Neutrophil (primary cell): Measurements from ENCODE around the gene ERN2.
"Not testable (repeated sequence)": the region's sequence is repeated elsewhere in the genome, so short reads cannot be mapped to it uniquely, and the experiment has no call there.

Experiments used
- H3K27ac ChIP-seq: fragments of 200-600 bp; sonication (generic); 2 replicates; pipeline ENCODE4 v1.5.1; 2016; ENCODE audit warnings: mild to moderate bottlenecking, moderate library complexity
- H3K27me3 ChIP-seq: fragments of 200-600 bp; sonication (generic); 2 replicates; pipeline ENCODE4 v1.6.0; 2016; ENCODE audit warnings: mild to moderate bottlenecking
- H3K36me3 ChIP-seq: fragments of 200-600 bp; sonication (generic); 2 replicates; pipeline ENCODE4 v1.5.1; 2017
- H3K4me1 ChIP-seq, 2 experiments: fragments of 200-600 bp in 1 of 2; sonication (generic) in 1 of 2; 1 replicate in 1 of 2; 2 replicates in 1 of 2; pipeline versions ENCODE4 v1.5.1 to v1.6.1; 2013 to 2016; ENCODE audit warnings: low read depth in 1 of 2, low read length in 1 of 2, mild to moderate bottlenecking in 1 of 2, moderate library complexity in 1 of 2; ENCODE audit not compliant: control insufficient read depth in 1 of 2, insufficient read depth in 1 of 2
- H3K4me3 ChIP-seq, 2 experiments: fragments of 200-600 bp in 1 of 2; sonication (generic) in 1 of 2; 1 replicate in 1 of 2; 2 replicates in 1 of 2; pipeline ENCODE4 v1.5.1; 2013 to 2016; ENCODE audit warnings: low read depth in 1 of 2, low read length in 1 of 2, mild to moderate bottlenecking in 1 of 2, moderate library complexity in 1 of 2
- H3K9me3 ChIP-seq: fragments of 200-600 bp; sonication (generic); 2 replicates; pipeline ENCODE4 v1.5.1; 2016
- TF ChIP-seq, protein P1 (sequence below): fragments of 200-600 bp; sonication (generic); IDR thresholded peaks from 2 replicates; pipeline ENCODE4 v1.5.1; 2016; ENCODE audit warnings: antibody characterized with exemption

The ERN2 gene

GRCh38 chr16:23739516-23739915, 26.5 kb upstream of the ERN2 start:
- H3K9me3 ChIP-seq, result no peaks in the 10 kb centered on the region
- H3K4me3 ChIP-seq, result no peak overlapping the region
- H3K4me1 ChIP-seq, result no peaks in the 10 kb centered on the region
- H3K36me3 ChIP-seq, result no peaks in the 10 kb centered on the region
- H3K27me3 ChIP-seq, result peaks cover 51% of the 10 kb centered on the region
- no peak overlapping the region for H3K27ac ChIP-seq
- TF ChIP-seq, protein P1, sequence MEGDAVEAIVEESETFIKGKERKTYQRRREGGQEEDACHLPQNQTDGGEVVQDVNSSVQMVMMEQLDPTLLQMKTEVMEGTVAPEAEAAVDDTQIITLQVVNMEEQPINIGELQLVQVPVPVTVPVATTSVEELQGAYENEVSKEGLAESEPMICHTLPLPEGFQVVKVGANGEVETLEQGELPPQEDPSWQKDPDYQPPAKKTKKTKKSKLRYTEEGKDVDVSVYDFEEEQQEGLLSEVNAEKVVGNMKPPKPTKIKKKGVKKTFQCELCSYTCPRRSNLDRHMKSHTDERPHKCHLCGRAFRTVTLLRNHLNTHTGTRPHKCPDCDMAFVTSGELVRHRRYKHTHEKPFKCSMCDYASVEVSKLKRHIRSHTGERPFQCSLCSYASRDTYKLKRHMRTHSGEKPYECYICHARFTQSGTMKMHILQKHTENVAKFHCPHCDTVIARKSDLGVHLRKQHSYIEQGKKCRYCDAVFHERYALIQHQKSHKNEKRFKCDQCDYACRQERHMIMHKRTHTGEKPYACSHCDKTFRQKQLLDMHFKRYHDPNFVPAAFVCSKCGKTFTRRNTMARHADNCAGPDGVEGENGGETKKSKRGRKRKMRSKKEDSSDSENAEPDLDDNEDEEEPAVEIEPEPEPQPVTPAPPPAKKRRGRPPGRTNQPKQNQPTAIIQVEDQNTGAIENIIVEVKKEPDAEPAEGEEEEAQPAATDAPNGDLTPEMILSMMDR, result no peak

GRCh38 chr16:23737423-23738028, 24.5 kb upstream of the ERN2 start:
- not testable (repeated sequence) for H3K4me3 ChIP-seq, H3K36me3 ChIP-seq, H3K4me1 ChIP-seq, H3K27ac ChIP-seq, H3K9me3 ChIP-seq
- H3K27me3 ChIP-seq, result peaks cover 31% of the 10 kb centered on the region

DNA sequence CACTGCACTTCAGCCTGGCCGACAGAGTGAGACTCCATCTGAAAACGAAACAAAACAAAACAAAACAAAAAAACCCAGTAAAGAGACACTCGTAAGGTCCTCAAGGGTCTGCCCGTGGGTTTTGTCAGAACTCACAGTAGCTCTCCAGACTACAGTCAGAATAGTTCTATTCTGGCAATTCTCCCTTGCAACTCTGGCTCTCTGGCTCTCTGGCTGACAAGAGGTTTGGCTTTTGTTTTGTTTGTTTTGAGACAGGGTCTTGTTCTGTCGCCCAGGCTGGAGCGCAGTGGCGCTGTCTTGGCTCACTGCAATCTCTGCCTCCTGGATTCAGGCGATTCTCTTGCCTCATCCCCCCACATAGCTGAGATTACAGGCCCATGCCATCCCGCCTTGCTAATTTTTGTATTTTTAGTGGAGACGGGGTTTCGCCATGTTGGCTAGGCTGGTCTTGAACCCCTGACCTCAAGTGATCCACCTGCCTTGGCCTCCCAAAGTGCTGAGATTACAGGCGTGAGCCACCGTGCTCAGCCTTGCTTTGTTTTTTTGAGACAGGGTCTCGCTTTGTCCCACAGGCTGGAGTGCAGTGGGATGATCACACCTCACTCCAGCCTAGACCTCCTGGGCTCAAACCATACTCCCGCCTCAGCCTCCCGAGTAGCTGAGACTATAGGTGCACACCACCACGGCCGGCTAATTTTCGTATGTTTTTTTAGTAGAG, 21.3 kb upstream of the ERN2 start:
- Histone ChIP-seq H3K4me3 (no peak overlapping the region), H3K4me1 (no peaks in the 10 kb centered on the region), H3K27me3 (peaks cover 14% of the 10 kb centered on the region), H3K36me3 (no peaks in the 10 kb centered on the region), H3K27ac (no peak overlapping the region), H3K9me3 (no peaks in the 10 kb centered on the region)
- TF ChIP-seq, protein P1, result no peak

DNA sequence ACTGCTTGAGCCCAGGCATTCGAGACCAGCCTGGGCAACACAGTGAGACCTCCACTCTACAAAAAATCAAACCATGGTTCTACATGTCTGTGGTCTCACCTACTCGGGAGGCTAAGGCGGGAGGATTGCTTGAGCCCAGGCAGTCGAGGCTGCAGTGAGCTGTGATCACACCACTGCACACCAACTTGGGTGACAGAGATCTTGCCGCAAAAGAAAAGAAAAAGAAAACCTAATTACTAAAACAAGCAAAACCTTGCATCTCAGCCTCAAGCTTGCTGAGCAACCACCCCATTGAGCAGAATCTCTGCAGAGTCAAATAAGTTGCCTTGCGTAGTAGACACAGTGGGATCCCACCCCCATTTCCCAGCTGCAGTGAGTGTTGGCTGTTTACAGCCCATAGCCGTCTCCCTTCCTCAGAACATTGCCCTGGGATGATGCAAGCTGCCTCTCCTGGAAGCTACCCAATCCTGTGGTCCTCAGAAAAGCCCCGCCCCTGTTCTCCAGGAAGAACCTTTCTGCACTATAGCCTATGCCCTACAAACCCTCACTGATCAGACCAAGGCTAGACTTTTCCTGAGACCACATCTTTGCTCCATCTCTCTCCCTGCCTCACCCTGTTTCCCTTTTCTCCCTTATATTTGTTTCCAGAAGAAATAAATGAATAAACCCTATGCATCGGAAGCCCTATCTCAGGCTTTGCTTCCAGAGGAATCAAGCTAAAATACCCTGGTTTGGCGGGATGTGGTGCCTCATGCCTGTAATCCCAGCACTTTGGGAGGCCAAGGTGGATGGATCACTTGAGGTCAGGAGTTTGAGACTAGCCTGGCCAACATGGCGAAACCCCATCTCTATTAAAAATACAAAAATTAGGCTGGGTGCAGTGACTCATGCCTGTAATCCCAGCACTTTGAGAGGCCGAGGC, 16.7 kb upstream of the ERN2 start:
- Histone ChIP-seq H3K36me3 (no peaks in the 10 kb centered on the region), H3K4me3 (no peak overlapping the region), H3K27ac (no peak overlapping the region), H3K9me3 (no peaks in the 10 kb centered on the region), H3K27me3 (no peaks in the 10 kb centered on the region), H3K4me1 (no peaks in the 10 kb centered on the region)
- TF ChIP-seq, protein P1, result no peak

DNA sequence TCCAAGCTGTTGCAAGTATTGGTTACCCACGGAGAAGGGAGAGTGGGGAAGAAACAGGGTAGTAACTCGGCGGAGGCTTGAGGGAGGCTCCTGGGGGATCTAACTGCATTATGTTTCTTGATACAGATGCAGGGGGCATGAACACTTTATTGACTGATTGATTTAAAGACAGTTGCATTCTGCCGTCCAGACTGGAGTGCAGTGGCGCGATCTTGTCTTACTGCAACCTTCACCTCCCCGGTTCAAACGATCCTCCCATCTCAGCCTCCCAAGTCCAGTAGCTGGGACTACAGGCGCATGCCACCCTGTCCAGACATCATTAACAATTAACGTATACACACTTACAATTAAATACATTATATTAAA, 15.1 kb upstream of the ERN2 start:
- Histone ChIP-seq H3K9me3 (no peaks in the 10 kb centered on the region), H3K27me3 (no peaks in the 10 kb centered on the region), H3K36me3 (no peaks in the 10 kb centered on the region), H3K4me1 (no peaks in the 10 kb centered on the region), H3K4me3 (no peak overlapping the region), H3K27ac (no peak overlapping the region)
- TF ChIP-seq, protein P1, result no peak
